Tongue (tissue), 2 donors: Measurements from ENCODE around the gene NDUFS6. TPM values are rescaled to one million over a fixed set of nuclear protein-coding genes. Genes with fewer than 3 reads are reported as not detected.
"Not testable (repeated sequence)": the region's sequence is repeated elsewhere in the genome, so short reads cannot be mapped to it uniquely, and the experiment has no call there.

Experiments used
- DNase-seq: peaks from one replicate; pipeline ENCODE4 v3.0.0-alpha.2; 2015
- total RNA-seq: library from RNA; depleted of rRNA; stranded (reverse); fragments of >200 nt; gene quantifications from one replicate; pipeline ENCODE4 v1.2.3, GENCODE V29; 2014

NDUFS6 gene
- total RNA-seq, 1 donor from 2014 or later = 51.6 TPM

GRCh38 chr5:1834022-1834551, 32.9 kb downstream of the NDUFS6 start:
- DNase-seq = no peak

GRCh38 chr5:1834721-1835429, 33.7 kb downstream of the NDUFS6 start:
- DNase-seq = no peak

GRCh38 chr5:1835431-1835830, 34.2 kb downstream of the NDUFS6 start:
- DNase-seq = no peak

GRCh38 chr5:1836176-1836890, 35.1 kb downstream of the NDUFS6 start:
- peak; percentile 29 for DNase-seq

GRCh38 chr5:1836891-1837880, 36.0 kb downstream of the NDUFS6 start:
- DNase-seq = no peak

GRCh38 chr5:1838013-1838412, 36.8 kb downstream of the NDUFS6 start:
- no peak for DNase-seq

GRCh38 chr5:1840071-1840547, 38.9 kb downstream of the NDUFS6 start:
- no peak for DNase-seq

GRCh38 chr5:1840741-1841521, 39.7 kb downstream of the NDUFS6 start:
- peak; percentile 17 for DNase-seq

- no peak for DNase-seq
Observed at GRCh38 chr5:1842004-1842819, 41.0 kb downstream of the NDUFS6 start.

GRCh38 chr5:1843761-1844160, 42.6 kb downstream of the NDUFS6 start:
- not testable (repeated sequence) for DNase-seq

GRCh38 chr5:1844708-1845436, 43.7 kb downstream of the NDUFS6 start:
- no peak for DNase-seq

- DNase-seq = no peak
Observed at GRCh38 chr5:1845696-1846095, 44.5 kb downstream of the NDUFS6 start.

- no peak for DNase-seq
Observed at GRCh38 chr5:1846583-1846982, 45.4 kb downstream of the NDUFS6 start.

- no peak for DNase-seq
Observed at GRCh38 chr5:1847056-1847455, 45.8 kb downstream of the NDUFS6 start.

- no peak for DNase-seq
Observed at GRCh38 chr5:1847611-1848010, 46.4 kb downstream of the NDUFS6 start.

GRCh38 chr5:1850324-1851154, 49.3 kb downstream of the NDUFS6 start:
- DNase-seq = no peak

- DNase-seq = no peak
Observed at GRCh38 chr5:1851290-1851934, 50.2 kb downstream of the NDUFS6 start.

GRCh38 chr5:1852324-1852947, 51.2 kb downstream of the NDUFS6 start:
- DNase-seq = no peak
